Peyer's patch (tissue), 4 donors: ENCODE data around the gene AQP12A.

Source experiments
- POLR2A ChIP-seq, 2 donors: fragments of 450-650 bp; IDR thresholded peaks; one replicate each; pipeline ENCODE4 v1.5.1; 2017; ENCODE audit warnings: antibody characterized with exemption in 2 of 2, mild to moderate bottlenecking in 2 of 2, moderate library complexity in 2 of 2
- TF ChIP-seq, protein P1 (sequence below), 6 experiments: fragments of 450-650 bp in 4 of 6; fragments of 200-600 bp in 2 of 6; sonication (generic) in 1 of 6; IDR thresholded peaks; one replicate each; pipeline ENCODE4 v1.5.1; 2017 to 2019; ENCODE audit warnings: antibody characterized with exemption in 6 of 6, mild to moderate bottlenecking in 3 of 6, moderate library complexity in 1 of 6

GRCh38 chr2:240713928-240714746 lies 22.5 kb downstream of the AQP12A start:
- TF ChIP-seq, protein P1, sequence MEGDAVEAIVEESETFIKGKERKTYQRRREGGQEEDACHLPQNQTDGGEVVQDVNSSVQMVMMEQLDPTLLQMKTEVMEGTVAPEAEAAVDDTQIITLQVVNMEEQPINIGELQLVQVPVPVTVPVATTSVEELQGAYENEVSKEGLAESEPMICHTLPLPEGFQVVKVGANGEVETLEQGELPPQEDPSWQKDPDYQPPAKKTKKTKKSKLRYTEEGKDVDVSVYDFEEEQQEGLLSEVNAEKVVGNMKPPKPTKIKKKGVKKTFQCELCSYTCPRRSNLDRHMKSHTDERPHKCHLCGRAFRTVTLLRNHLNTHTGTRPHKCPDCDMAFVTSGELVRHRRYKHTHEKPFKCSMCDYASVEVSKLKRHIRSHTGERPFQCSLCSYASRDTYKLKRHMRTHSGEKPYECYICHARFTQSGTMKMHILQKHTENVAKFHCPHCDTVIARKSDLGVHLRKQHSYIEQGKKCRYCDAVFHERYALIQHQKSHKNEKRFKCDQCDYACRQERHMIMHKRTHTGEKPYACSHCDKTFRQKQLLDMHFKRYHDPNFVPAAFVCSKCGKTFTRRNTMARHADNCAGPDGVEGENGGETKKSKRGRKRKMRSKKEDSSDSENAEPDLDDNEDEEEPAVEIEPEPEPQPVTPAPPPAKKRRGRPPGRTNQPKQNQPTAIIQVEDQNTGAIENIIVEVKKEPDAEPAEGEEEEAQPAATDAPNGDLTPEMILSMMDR (IDR thresholded peaks at IDR 0.05): no peak
- no peak for TF ChIP-seq POLR2A (IDR thresholded peaks at IDR 0.05)
